ENCODE measurements around the gene PORCN.

DNA sequence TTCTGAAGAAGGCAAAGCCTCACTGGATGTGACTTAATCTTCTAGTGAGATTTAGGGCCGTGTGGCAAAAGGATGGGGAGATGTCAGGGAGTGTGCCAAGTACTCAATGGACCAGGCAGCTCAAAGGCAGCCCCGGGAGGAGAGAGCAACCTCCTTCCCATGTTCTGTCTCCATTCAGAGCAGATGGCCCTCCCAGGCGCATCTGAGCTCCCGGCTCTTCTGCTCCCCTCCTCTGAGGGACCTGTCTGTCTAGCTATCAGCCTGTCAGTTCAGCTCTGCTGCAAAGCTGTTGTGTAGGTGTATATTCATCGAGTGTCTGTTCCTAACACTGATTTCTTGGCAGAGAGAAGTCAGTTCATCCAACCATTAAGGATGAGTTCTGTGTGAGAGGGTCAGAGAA, 10.9 kb upstream of the PORCN start:
- TF ChIP-seq CTCF (IDR thresholded peaks at IDR 0.05; ENCODE audit: low read depth, low read length, missing input control) (no peak), RXRA (IDR thresholded peaks at IDR 0.05) (no peak), JUND (IDR thresholded peaks at IDR 0.05) (no peak), ATF3 (IDR thresholded peaks at IDR 0.05) (no peak), HNF4G (IDR thresholded peaks at IDR 0.05) (no peak), GABPA (IDR thresholded peaks at IDR 0.05 in 1 of 2, conservative IDR thresholded peaks at IDR 0.05 in 1 of 2) (no peak), EGR1 (IDR thresholded peaks at IDR 0.05; ENCODE audit: low read depth in 2 of 2) (no peak), SP1 (IDR thresholded peaks at IDR 0.05) (no peak), ZBTB33 (IDR thresholded peaks at IDR 0.05) (no peak), TAF1 (conservative IDR thresholded peaks at IDR 0.05) (no peak), RAD21 (IDR thresholded peaks at IDR 0.05) (no peak), MAX (IDR thresholded peaks at IDR 0.05) (no peak), NR2F2 (IDR thresholded peaks at IDR 0.05) (no peak)
- TF ChIP-seq, protein P1, sequence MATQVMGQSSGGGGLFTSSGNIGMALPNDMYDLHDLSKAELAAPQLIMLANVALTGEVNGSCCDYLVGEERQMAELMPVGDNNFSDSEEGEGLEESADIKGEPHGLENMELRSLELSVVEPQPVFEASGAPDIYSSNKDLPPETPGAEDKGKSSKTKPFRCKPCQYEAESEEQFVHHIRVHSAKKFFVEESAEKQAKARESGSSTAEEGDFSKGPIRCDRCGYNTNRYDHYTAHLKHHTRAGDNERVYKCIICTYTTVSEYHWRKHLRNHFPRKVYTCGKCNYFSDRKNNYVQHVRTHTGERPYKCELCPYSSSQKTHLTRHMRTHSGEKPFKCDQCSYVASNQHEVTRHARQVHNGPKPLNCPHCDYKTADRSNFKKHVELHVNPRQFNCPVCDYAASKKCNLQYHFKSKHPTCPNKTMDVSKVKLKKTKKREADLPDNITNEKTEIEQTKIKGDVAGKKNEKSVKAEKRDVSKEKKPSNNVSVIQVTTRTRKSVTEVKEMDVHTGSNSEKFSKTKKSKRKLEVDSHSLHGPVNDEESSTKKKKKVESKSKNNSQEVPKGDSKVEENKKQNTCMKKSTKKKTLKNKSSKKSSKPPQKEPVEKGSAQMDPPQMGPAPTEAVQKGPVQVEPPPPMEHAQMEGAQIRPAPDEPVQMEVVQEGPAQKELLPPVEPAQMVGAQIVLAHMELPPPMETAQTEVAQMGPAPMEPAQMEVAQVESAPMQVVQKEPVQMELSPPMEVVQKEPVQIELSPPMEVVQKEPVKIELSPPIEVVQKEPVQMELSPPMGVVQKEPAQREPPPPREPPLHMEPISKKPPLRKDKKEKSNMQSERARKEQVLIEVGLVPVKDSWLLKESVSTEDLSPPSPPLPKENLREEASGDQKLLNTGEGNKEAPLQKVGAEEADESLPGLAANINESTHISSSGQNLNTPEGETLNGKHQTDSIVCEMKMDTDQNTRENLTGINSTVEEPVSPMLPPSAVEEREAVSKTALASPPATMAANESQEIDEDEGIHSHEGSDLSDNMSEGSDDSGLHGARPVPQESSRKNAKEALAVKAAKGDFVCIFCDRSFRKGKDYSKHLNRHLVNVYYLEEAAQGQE (IDR thresholded peaks at IDR 0.05), result no peak

Data from liver (tissue), 3 donors.